SK-N-SH treated with all-trans-retinoic acid at 6 μM for 48 hours (cell line): ENCODE data around the gene CD4.
"Not testable (repeated sequence)": the region's sequence is repeated elsewhere in the genome, so short reads cannot be mapped to it uniquely, and the experiment has no call there.

ENCODE experiments used
- ATAC-seq: fragments of 200-7000 bp; cut with Tn5 transposase; 3 replicates; pipeline ENCODE4 v1.9.1; 2020; ENCODE audit warnings: mild to moderate bottlenecking, moderate library complexity
- ARNTL ChIP-seq: fragments of 450-650 bp; formaldehyde crosslinking; IDR thresholded peaks from 2 replicates; pipeline ENCODE4 v1.5.0; 2020; ENCODE audit warnings: low read depth, mild to moderate bottlenecking, moderate library complexity, borderline replicate concordance
- BACH2 ChIP-seq: fragments of 250-450 bp; sonication (Bioruptor Pico); IDR thresholded peaks from 2 replicates; pipeline ENCODE4 v1.9.0; 2021; ENCODE audit warnings: mild to moderate bottlenecking, borderline replicate concordance
- CSDC2 ChIP-seq: fragments of 250-450 bp; sonication (Bioruptor Pico); IDR thresholded peaks from 2 replicates; pipeline ENCODE4 v1.5.0; 2020; ENCODE audit warnings: mild to moderate bottlenecking, moderate library complexity
- CSRNP3 ChIP-seq: fragments of 250-450 bp; sonication (Bioruptor Pico); IDR thresholded peaks from 2 replicates; pipeline ENCODE4 v1.5.1; 2021; ENCODE audit warnings: mild to moderate bottlenecking, moderate library complexity
- ESRRG ChIP-seq: fragments of 250-450 bp; sonication (Bioruptor Pico); IDR thresholded peaks from 2 replicates; pipeline ENCODE4 v1.6.1; 2021; ENCODE audit warnings: mild to moderate bottlenecking
- ISL1 ChIP-seq: fragments of 250-450 bp; sonication (Bioruptor Pico); IDR thresholded peaks from 2 replicates; pipeline ENCODE4 v2.1.2; 2022; ENCODE audit warnings: mild to moderate bottlenecking, moderate library complexity
- OSR1 ChIP-seq: fragments of 250-450 bp; sonication (Bioruptor Pico); IDR thresholded peaks from 2 replicates; pipeline ENCODE4 v1.8.0; 2022; ENCODE audit warnings: moderate library complexity, mild to moderate bottlenecking, inconsistent platforms
- PATZ1 ChIP-seq: fragments of 250-450 bp; sonication (Bioruptor Pico); IDR thresholded peaks from 2 replicates; pipeline ENCODE4 v1.8.0; 2020; ENCODE audit warnings: mild to moderate bottlenecking, moderate library complexity, borderline replicate concordance
- POU6F1 ChIP-seq: fragments of 250-450 bp; sonication (Bioruptor Pico); IDR thresholded peaks from 2 replicates; pipeline ENCODE4 v1.8.0; 2021; ENCODE audit warnings: low read depth, mild to moderate bottlenecking, moderate library complexity, borderline replicate concordance
- PPARA ChIP-seq: fragments of 250-450 bp; sonication (Bioruptor Pico); IDR thresholded peaks from 2 replicates; pipeline ENCODE4 v1.5.0; 2020; ENCODE audit warnings: mild to moderate bottlenecking, borderline replicate concordance
- RARB ChIP-seq: fragments of 250-450 bp; sonication (Bioruptor Pico); IDR thresholded peaks from 2 replicates; pipeline ENCODE4 v1.8.0; 2021; ENCODE audit warnings: mild to moderate bottlenecking, moderate library complexity
- SNAI2 ChIP-seq: fragments of 250-450 bp; sonication (Bioruptor Pico); IDR thresholded peaks from 2 replicates; pipeline ENCODE4 v1.5.0; 2020; ENCODE audit warnings: mild to moderate bottlenecking, moderate library complexity
- TCF4 ChIP-seq: fragments of 250-450 bp; sonication (Bioruptor Pico); IDR thresholded peaks from 2 replicates; pipeline ENCODE4 v1.8.0; 2021; ENCODE audit warnings: mild to moderate bottlenecking, moderate library complexity, borderline replicate concordance
- TOX ChIP-seq: fragments of 250-450 bp; sonication (Bioruptor Pico); IDR thresholded peaks from 2 replicates; pipeline ENCODE4 v1.8.0; 2021; ENCODE audit warnings: mild to moderate bottlenecking, moderate library complexity, borderline replicate concordance
- TSHZ2 ChIP-seq: fragments of 250-450 bp; sonication (Bioruptor Pico); IDR thresholded peaks from 2 replicates; pipeline ENCODE4 v1.5.0; 2020; ENCODE audit warnings: mild to moderate bottlenecking, moderate library complexity
- ZC3H10 ChIP-seq: fragments of 250-450 bp; sonication (Bioruptor Pico); IDR thresholded peaks from 2 replicates; pipeline ENCODE4 v1.5.1; 2021; ENCODE audit warnings: mild to moderate bottlenecking, moderate library complexity
- ZFP3 ChIP-seq: fragments of 250-450 bp; sonication (Bioruptor Pico); IDR thresholded peaks from 2 replicates; pipeline ENCODE4 v1.5.0; 2020; ENCODE audit warnings: mild to moderate bottlenecking, moderate library complexity
- ZFP30 ChIP-seq: fragments of 450-650 bp; formaldehyde crosslinking; IDR thresholded peaks from 2 replicates; pipeline ENCODE4 v1.5.0; 2022; ENCODE audit warnings: mild to moderate bottlenecking, moderate library complexity
- ZNF565 ChIP-seq: fragments of 450-650 bp; formaldehyde crosslinking; conservative IDR thresholded peaks from 2 replicates; pipeline ENCODE4 v1.5.0; 2020; ENCODE audit warnings: low read depth, mild to moderate bottlenecking, moderate library complexity
- ZNF70 ChIP-seq: fragments of 450-650 bp; formaldehyde crosslinking; IDR thresholded peaks from 2 replicates; pipeline ENCODE4 v1.5.0; 2020; ENCODE audit warnings: mild to moderate bottlenecking, moderate library complexity
- ZNF8 ChIP-seq: fragments of 450-650 bp; formaldehyde crosslinking; IDR thresholded peaks from 2 replicates; pipeline ENCODE4 v1.5.0; 2020; ENCODE audit warnings: mild to moderate bottlenecking, moderate library complexity

CD4 gene

GRCh38 chr12:6788972-6789924 is at the start of gene CD4:
Gene CD4 (plus strand): TSS chr12:6789528. CDS start chr12:6800139, 10,611 bp downstream.
- TF ChIP-seq TSHZ2 (CRISPR knock-in tag) (no peak), OSR1 (CRISPR knock-in tag) (no peak), SNAI2 (CRISPR knock-in tag) (no peak), CSDC2 (CRISPR knock-in tag) (no peak), ZNF8 (CRISPR knock-in tag) (no peak), TOX (CRISPR knock-in tag) (no peak), ZNF565 (no peak)
- TF ChIP-seq, all 23 proteins: peak for 0
- ATAC-seq, result no peak

- ATAC-seq, result not testable (repeated sequence)
Measured at GRCh38 chr12:6742080-6742479, 47.2 kb upstream of the CD4 start.

GRCh38 chr12:6742834-6743233 is 46.5 kb upstream of the CD4 start:
- ATAC-seq, result no peak
- TF ChIP-seq RARB (no peak), OSR1 (CRISPR knock-in tag) (no peak), ZNF70 (CRISPR knock-in tag) (no peak), CSDC2 (CRISPR knock-in tag) (no peak), CSRNP3 (CRISPR knock-in tag) (no peak), ZFP30 (CRISPR knock-in tag) (no peak), TSHZ2 (CRISPR knock-in tag) (no peak), ZC3H10 (CRISPR knock-in tag) (no peak), SNAI2 (CRISPR knock-in tag) (no peak), TCF4 (no peak), ZNF565 (no peak), BACH2 (no peak), ISL1 (no peak), POU6F1 (CRISPR knock-in tag) (no peak), ZFP3 (CRISPR knock-in tag) (no peak), PPARA (CRISPR knock-in tag) (no peak), ARNTL (CRISPR knock-in tag) (no peak), ZNF8 (CRISPR knock-in tag) (no peak), ESRRG (CRISPR knock-in tag) (no peak), PATZ1 (CRISPR knock-in tag) (no peak)

- not testable (repeated sequence) for ATAC-seq
Measured at GRCh38 chr12:6743300-6743699, 46.0 kb upstream of the CD4 start.
